ENCODE results near the gene RDH8.
A peak's percentile ranks its signal among the peaks of the same experiment; 100 is the strongest.

Gene RDH8

DNA sequence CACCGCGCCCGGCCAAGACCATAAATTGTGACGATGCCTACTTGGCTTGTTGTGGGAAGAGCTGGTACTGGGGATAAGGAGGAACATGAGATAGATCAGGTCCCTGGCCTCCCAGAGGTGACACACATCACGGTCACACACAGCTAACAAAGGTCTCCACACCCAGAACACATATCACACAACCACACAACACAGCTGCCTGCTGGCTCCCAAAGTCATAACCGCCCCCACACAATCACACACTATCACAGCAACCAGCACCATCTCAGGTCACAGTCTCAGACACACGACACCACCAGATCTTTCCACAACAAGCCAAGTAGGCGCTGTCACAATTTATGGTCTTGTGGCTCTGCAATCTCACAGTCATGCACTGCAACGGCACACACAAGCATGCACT lies 8.7 kb upstream of the RDH8 start:
- H3K27ac ChIP-seq (ENCODE audit: extremely low read depth, low read depth, low read length): no peak overlapping the region
- ChIA-PET POLR2A (no interaction called here), CTCF (interaction anchor here (0.6 to 0.9 kb wide), 2 partner anchors 29 to 49 kb away, joined by 3 to 4 read pairs; no protein-coding TSS in a partner anchor)
- H3K9me3 ChIP-seq (ENCODE audit: control insufficient read depth, insufficient read depth, low read depth, low read length): no peaks in the 10 kb centered on the region
- H3K4me3 ChIP-seq (ENCODE audit: low read depth, low read length): no peak overlapping the region
- H3K4me1 ChIP-seq (ENCODE audit: control insufficient read depth, insufficient read depth, low read length): peaks cover under 1% of the 10 kb centered on the region; the same call in 1 of the 2 replicates
- H3K36me3 ChIP-seq (ENCODE audit: control insufficient read depth in 2 of 2, insufficient read depth in 1 of 2, low read length in 2 of 2): no peaks in the 10 kb centered on the region
- TF ChIP-seq ZFP69B (tag by site-specific recombination; IDR thresholded peaks at IDR 0.05) (no peak), ZNF596 (tag by site-specific recombination; IDR thresholded peaks at IDR 0.05) (no peak), ZNF433 (tag by site-specific recombination; IDR thresholded peaks at IDR 0.05; ENCODE audit: low read depth) (no peak), ZNF548 (tag by site-specific recombination; IDR thresholded peaks at IDR 0.05) (no peak), KLF1 (tag by site-specific recombination; IDR thresholded peaks at IDR 0.05) (no peak), ZFP3 (tag by site-specific recombination; IDR thresholded peaks at IDR 0.05; ENCODE audit: low read depth) (no peak), ZNF600 (tag by site-specific recombination; IDR thresholded peaks at IDR 0.05) (0 out of 2 replicates have a peak, but pooled peaks have one; percentile 17), KLF8 (tag by site-specific recombination; IDR thresholded peaks at IDR 0.05) (0 out of 2 replicates have a peak, but pooled peaks have one; percentile 6)

DNA sequence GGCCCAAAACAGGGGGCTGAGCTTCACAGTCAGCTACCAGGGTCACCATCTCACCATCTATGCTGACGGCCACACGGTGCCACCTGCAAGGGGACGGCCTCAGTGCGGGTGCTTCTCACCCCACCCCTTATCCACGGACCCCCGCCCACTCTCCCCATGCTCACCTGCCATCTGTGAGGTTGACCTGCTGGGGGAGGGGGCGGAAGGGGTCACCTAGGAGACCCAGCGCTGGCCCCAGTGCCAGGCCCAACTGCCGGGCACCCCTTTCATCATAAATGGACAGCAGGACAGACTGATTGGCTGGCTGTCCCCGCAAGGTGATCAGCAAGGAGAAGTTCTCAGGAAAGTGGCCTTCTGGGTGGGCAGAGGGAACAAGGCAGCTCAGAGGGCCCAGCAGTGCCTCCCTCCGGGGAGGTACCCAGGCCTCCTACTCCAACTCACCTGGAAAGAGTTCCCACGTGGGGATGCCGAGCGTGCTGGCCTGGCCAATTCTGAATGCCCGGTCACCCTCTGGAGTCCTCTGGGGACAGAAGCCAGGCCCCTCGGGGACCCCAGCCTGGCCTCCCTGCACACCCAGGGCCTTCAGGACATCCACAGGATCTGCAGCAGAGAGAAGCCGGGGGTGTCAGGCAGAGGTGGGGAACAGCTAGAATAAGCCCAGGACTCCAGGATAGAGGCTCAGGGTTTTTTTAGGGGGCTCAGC lies 7.5 kb upstream of the RDH8 start:
- H3K9me3 ChIP-seq (ENCODE audit: control insufficient read depth, insufficient read depth, low read depth, low read length): no peaks in the 10 kb centered on the region
- TF ChIP-seq ZNF621 (tag by site-specific recombination; IDR thresholded peaks at IDR 0.05) (no peak), ZNF76 (tag by site-specific recombination; IDR thresholded peaks at IDR 0.05; ENCODE audit: borderline replicate concordance, low read depth) (no peak), ZNF549 (tag by site-specific recombination; IDR thresholded peaks at IDR 0.05) (no peak), ZNF530 (tag by site-specific recombination; IDR thresholded peaks at IDR 0.05; ENCODE audit: low read depth) (no peak)
- ChIA-PET CTCF (interaction anchor here (0.6 kb wide), 3 partner anchors 9 to 75 kb away, joined by 3 to 4 read pairs (median 3); no protein-coding TSS in a partner anchor), POLR2A (no interaction called here)
- no peak overlapping the region for H3K27ac ChIP-seq (ENCODE audit: extremely low read depth, low read depth, low read length)
- H3K4me1 ChIP-seq (ENCODE audit: control insufficient read depth, insufficient read depth, low read length): peaks cover 7% of the 10 kb centered on the region; the same call in 1 of the 2 replicates
- no peak overlapping the region for H3K4me3 ChIP-seq (ENCODE audit: low read depth, low read length)
- no peaks in the 10 kb centered on the region for H3K36me3 ChIP-seq (ENCODE audit: control insufficient read depth in 2 of 2, insufficient read depth in 1 of 2, low read length in 2 of 2)

DNA sequence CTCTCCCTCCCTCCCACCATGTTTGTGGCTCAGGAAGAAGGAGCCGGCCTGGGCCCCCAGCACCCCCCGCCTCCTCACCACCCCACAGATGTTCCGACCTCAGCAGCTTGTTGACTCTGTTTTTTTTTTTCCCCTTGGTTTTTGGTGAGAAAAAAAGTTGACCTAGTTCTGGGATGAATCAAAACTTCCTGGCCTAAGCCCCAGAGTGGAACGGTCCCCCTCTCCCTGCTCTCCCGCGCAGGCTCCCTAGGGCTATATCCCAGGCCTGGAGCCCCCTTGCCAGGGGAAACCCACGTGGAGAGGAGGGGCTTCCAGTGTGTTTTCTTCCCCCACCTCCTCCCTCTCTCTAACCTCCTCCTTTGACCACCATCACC lies 7.0 kb upstream of the RDH8 start:
- Histone ChIP-seq H3K4me1 (ENCODE audit: control insufficient read depth, insufficient read depth, low read length) (peaks cover 7% of the 10 kb centered on the region; the same call in 1 of the 2 replicates), H3K4me3 (ENCODE audit: low read depth, low read length) (no peak overlapping the region), H3K27ac (ENCODE audit: extremely low read depth, low read depth, low read length) (no peak overlapping the region), H3K9me3 (ENCODE audit: control insufficient read depth, insufficient read depth, low read depth, low read length) (no peaks in the 10 kb centered on the region), H3K36me3 (ENCODE audit: control insufficient read depth in 2 of 2, insufficient read depth in 1 of 2, low read length in 2 of 2) (no peaks in the 10 kb centered on the region)
- ChIA-PET CTCF (interaction anchor here (0.6 kb wide), 2 partner anchors 25 to 76 kb away, joined by 3 to 4 read pairs; no protein-coding TSS in a partner anchor), POLR2A (no interaction called here)
- TF ChIP-seq SP7 (tag by site-specific recombination; IDR thresholded peaks at IDR 0.05) (no peak), ZNF585B (tag by site-specific recombination; IDR thresholded peaks at IDR 0.05) (no peak), ZFHX2 (tag by site-specific recombination; conservative IDR thresholded peaks at IDR 0.05) (0 out of 2 replicates have a peak, but pooled peaks have one; percentile 4), ZNF157 (tag by site-specific recombination; IDR thresholded peaks at IDR 0.05) (no peak)

DNA sequence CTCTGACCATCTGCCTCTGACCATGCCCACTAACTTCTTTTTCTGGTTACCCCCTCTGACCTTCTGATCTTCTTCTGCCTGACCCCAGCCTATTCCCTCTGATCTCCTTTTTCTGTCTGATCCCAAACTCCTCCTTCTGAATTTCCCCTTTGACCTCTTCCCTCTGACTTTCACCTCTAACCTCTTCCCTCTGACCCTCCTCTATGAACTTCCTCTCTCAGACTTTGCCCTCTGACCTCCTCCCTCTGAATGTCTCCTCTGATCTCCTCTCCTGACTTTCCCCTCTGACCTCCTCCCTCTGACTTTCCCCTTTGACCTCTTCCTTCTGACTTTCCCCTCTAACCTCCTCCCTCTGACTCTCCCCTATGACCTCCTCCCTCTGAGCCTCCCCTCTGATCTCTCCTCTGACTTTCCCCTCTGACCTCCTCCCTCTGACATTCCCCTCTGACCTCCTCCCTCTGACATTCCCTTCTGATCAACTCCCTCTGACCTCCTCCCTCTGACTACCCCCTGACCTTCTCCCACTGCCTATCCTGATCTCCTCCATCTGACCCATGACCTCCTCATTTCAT lies 6.4 kb upstream of the RDH8 start:
- ChIA-PET POLR2A (no interaction called here), CTCF (no interaction called here)
- Histone ChIP-seq H3K4me1 (ENCODE audit: control insufficient read depth, insufficient read depth, low read length) (peaks cover 7% of the 10 kb centered on the region; the same call in 1 of the 2 replicates), H3K4me3 (ENCODE audit: low read depth, low read length) (no peak overlapping the region), H3K9me3 (ENCODE audit: control insufficient read depth, insufficient read depth, low read depth, low read length) (no peaks in the 10 kb centered on the region), H3K27ac (ENCODE audit: extremely low read depth, low read depth, low read length) (no peak overlapping the region), H3K36me3 (ENCODE audit: control insufficient read depth in 2 of 2, insufficient read depth in 1 of 2, low read length in 2 of 2) (no peaks in the 10 kb centered on the region)
- peak; percentile 30; the same call in 1 of the 2 replicates for TF ChIP-seq SALL2 (tag by site-specific recombination; IDR thresholded peaks at IDR 0.05; ENCODE audit: borderline replicate concordance)
- TF ChIP-seq, protein P1, sequence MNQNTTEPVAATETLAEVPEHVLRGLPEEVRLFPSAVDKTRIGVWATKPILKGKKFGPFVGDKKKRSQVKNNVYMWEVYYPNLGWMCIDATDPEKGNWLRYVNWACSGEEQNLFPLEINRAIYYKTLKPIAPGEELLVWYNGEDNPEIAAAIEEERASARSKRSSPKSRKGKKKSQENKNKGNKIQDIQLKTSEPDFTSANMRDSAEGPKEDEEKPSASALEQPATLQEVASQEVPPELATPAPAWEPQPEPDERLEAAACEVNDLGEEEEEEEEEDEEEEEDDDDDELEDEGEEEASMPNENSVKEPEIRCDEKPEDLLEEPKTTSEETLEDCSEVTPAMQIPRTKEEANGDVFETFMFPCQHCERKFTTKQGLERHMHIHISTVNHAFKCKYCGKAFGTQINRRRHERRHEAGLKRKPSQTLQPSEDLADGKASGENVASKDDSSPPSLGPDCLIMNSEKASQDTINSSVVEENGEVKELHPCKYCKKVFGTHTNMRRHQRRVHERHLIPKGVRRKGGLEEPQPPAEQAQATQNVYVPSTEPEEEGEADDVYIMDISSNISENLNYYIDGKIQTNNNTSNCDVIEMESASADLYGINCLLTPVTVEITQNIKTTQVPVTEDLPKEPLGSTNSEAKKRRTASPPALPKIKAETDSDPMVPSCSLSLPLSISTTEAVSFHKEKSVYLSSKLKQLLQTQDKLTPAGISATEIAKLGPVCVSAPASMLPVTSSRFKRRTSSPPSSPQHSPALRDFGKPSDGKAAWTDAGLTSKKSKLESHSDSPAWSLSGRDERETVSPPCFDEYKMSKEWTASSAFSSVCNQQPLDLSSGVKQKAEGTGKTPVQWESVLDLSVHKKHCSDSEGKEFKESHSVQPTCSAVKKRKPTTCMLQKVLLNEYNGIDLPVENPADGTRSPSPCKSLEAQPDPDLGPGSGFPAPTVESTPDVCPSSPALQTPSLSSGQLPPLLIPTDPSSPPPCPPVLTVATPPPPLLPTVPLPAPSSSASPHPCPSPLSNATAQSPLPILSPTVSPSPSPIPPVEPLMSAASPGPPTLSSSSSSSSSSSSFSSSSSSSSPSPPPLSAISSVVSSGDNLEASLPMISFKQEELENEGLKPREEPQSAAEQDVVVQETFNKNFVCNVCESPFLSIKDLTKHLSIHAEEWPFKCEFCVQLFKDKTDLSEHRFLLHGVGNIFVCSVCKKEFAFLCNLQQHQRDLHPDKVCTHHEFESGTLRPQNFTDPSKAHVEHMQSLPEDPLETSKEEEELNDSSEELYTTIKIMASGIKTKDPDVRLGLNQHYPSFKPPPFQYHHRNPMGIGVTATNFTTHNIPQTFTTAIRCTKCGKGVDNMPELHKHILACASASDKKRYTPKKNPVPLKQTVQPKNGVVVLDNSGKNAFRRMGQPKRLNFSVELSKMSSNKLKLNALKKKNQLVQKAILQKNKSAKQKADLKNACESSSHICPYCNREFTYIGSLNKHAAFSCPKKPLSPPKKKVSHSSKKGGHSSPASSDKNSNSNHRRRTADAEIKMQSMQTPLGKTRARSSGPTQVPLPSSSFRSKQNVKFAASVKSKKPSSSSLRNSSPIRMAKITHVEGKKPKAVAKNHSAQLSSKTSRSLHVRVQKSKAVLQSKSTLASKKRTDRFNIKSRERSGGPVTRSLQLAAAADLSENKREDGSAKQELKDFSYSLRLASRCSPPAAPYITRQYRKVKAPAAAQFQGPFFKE (tag by site-specific recombination; IDR thresholded peaks at IDR 0.05; ENCODE audit: borderline replicate concordance): no peak
- 0 out of 2 replicates have a peak, but pooled peaks have one; percentile 7 for TF ChIP-seq ZNF292 (tag by site-specific recombination; IDR thresholded peaks at IDR 0.05; ENCODE audit: borderline replicate concordance, low read depth)
- 0 out of 2 replicates have a peak, but pooled peaks have one; percentile 20 for TF ChIP-seq ZBTB20 (tag by site-specific recombination; IDR thresholded peaks at IDR 0.05)
- TF ChIP-seq ZNF776 (tag by site-specific recombination; IDR thresholded peaks at IDR 0.05; ENCODE audit: borderline replicate concordance): 0 out of 2 replicates have a peak, but pooled peaks have one; percentile 12
- 0 out of 2 replicates have a peak, but pooled peaks have one; percentile 37 for TF ChIP-seq ZNF548 (tag by site-specific recombination; IDR thresholded peaks at IDR 0.05)
- no peak for TF ChIP-seq FEZF1 (tag by site-specific recombination; IDR thresholded peaks at IDR 0.05)
